LNCaP clone FGC (cell line): ENCODE data around the gene KLHL11.

Experiments used
- DNase-seq: peaks from one replicate; pipeline ENCODE4 v3.0.0-alpha.2; 2011; ENCODE audit warnings: low read depth
- H3K4me3 ChIP-seq: 2 replicates; pipeline ENCODE4 v1.5.1; 2011; ENCODE audit warnings: mild to moderate bottlenecking, low read depth, low read length, control low read depth
- CTCF ChIP-seq: IDR thresholded peaks from 2 replicates; pipeline ENCODE4 v1.5.1; 2012; ENCODE audit warnings: mild to moderate bottlenecking; ENCODE audit not compliant: control insufficient read depth, insufficient read depth; ENCODE audit errors: extremely low read depth

The KLHL11 gene

GRCh38 chr17:41871789-41872188, 6.6 kb upstream of the KLHL11 start:
- no peak for TF ChIP-seq CTCF
- DNase-seq, result no peak
- H3K4me3 ChIP-seq, result no peak overlapping the region

GRCh38 chr17:41870627-41871026, 5.4 kb upstream of the KLHL11 start:
- no peak overlapping the region for H3K4me3 ChIP-seq
- DNase-seq, result peak; percentile 65
- TF ChIP-seq CTCF, result no peak

- H3K4me3 ChIP-seq, result no peak overlapping the region
- TF ChIP-seq CTCF, result no peak
- DNase-seq, result no peak
Observed at GRCh38 chr17:41870097-41870496, 4.9 kb upstream of the KLHL11 start.

- no peak for TF ChIP-seq CTCF
Observed at GRCh38 chr17:41869426-41869825, 4.2 kb upstream of the KLHL11 start.

GRCh38 chr17:41868568-41868967, 3.3 kb upstream of the KLHL11 start:
- TF ChIP-seq CTCF, result no peak
- DNase-seq, result no peak
- H3K4me3 ChIP-seq, result no peak overlapping the region

More at GRCh38 chr17:41869426-41869825, 4.2 kb upstream of the KLHL11 start:
- no peak overlapping the region for H3K4me3 ChIP-seq
- DNase-seq, result peak; percentile 76

GRCh38 chr17:41865596-41865893, 322 bp upstream of the KLHL11 start:
- no peak for TF ChIP-seq CTCF
- DNase-seq, result no peak
- H3K4me3 ChIP-seq, result peak overlapping the region; percentile 23

- peak overlapping the region; percentile 89 for H3K4me3 ChIP-seq
- DNase-seq, result no peak
- TF ChIP-seq CTCF, result no peak
Observed at GRCh38 chr17:41864498-41864835, 756 bp downstream of the KLHL11 start.
